A172 (cell line): Measurements from ENCODE around the gene SYT1. TPM values are rescaled to one million over a fixed set of nuclear protein-coding genes. Genes with fewer than 3 reads are reported as not detected.
"Not testable (repeated sequence)": the region's sequence is repeated elsewhere in the genome, so short reads cannot be mapped to it uniquely, and the experiment has no call there.

Source experiments
- DNase-seq: peaks from one replicate; pipeline ENCODE4 v3.0.0-alpha.2; 2015; ENCODE audit warnings: low spot score
- total RNA-seq: library from RNA; depleted of rRNA; stranded (reverse); fragments of >200 nt; shearing (Covaris generic); gene quantifications from 2 replicates; pipeline ENCODE4 v1.2.3, GENCODE V29; 2014; rRNA removed

The SYT1 gene
- 7.5 and 7.7 TPM in 2 replicates for total RNA-seq

DNA sequence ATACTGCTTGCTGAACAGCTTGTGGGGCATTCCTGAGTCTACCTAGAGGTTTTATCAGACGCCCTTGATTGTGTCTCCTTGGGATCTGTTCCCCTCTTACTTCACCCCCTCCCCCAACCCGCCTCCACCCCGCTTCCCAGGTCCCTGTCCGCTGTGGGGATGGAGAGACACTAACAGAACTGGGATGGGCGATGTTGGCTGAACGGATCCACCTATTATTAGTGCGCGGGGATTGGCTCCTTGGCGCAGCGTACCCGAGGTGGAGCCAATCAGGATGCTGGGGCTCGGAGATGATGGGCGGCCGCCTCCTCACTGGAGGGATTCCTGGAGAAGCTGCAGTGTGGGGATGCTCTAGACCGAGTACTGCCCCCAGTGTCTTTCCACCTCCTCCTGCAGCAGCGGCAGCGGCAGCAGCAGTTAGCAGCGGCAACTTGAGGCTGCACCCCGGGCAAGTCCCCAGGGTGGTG is at the start of gene SYT1:
TSS of gene SYT1 (plus strand) at position 372 of the 467 bp plus-strand sequence.
- DNase-seq, result peak; percentile 90

DNA sequence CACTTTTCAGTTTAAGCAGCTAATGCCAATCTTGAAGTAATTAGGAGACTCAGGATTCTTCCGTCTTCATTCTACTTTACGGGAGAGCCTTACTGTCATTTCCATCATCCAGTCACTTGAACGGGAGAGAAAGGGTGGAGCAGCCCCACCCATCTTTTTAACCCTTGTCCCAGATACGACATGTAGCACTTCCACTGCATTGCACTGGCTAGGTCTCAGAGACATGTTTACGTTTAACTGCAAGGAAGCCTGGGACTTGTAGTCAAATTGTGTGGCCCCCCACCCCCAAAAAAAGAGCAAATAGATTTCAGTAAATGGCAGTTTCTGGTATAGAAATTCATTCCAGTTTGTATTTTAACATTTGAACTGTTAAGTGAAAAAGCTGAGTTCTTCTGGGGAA is 46.1 kb upstream of the SYT1 start:
- no peak for DNase-seq

DNA sequence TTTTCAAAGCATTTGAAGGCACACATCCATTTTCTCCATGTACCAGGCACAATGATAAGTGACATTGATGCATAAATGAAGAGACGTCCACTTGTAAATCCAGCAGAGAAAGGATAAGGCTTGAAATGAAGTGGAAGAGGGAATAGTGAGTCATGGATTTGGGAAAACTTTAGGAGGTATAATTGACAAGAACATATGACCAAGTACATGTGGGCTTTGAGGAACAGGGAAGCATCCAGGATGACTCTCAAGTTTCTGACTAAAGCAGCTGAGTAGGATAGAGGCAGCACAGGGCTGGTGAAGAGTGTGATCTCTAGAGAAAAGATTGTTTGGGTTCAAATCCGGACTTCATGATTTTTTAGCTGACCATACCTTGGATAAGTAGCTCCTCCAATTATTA is 43.6 kb upstream of the SYT1 start:
- no peak for DNase-seq

DNA sequence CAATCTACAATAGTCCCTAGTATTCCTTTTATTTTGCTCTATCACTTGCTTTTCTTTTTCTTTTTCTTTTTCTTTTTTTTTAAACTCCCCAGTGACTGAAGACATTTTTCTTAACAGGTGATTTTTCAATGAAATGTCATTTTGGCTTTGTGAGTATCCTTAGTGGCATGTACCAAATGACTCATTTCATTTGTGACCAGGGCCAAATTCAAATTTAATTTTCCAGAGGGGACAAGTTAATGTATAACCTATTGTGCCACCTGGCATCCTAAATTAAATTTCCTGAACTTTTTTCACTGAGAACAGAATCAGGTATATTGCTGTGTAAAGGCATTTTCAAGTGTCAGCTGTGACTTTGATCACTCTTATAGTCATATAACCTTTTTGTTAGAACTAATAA is 39.7 kb upstream of the SYT1 start:
- DNase-seq, result no peak

DNA sequence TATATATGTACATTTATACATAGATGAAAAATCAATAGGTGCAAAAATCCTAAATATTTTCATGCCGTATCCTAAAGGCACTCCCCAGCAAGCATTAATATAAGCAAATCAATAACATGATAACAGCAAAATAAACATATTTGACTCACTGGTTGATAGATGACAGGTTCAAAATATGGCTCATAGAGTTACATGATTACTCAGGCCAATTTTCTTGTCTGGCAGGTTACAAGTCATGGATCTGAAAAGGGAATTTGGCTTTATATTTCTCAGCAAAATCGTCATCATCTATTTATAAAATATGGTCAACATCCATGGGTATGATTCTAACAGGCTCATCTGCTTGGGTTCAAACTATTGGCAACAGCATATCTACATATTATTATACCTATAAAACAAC is 34.9 kb upstream of the SYT1 start:
- no peak for DNase-seq

DNA sequence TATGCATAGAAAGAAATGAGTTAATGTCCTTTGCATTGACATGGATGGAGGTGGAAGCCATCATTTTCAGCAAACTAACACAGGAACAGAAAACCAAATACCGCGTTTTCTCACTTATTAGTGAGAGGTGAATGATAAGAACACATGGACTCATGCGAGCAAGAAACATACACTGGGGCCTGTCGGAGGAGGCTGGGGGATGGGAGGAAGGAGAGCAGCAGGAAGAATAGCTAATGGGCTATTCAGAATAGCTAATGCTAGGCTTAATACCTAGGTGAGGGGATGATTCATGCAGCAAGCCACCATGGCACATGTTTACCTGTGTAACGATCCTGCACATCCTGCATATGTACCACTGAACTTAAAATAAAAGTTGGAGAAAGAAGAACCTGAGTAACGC is 29.1 kb upstream of the SYT1 start:
- no peak for DNase-seq

DNA sequence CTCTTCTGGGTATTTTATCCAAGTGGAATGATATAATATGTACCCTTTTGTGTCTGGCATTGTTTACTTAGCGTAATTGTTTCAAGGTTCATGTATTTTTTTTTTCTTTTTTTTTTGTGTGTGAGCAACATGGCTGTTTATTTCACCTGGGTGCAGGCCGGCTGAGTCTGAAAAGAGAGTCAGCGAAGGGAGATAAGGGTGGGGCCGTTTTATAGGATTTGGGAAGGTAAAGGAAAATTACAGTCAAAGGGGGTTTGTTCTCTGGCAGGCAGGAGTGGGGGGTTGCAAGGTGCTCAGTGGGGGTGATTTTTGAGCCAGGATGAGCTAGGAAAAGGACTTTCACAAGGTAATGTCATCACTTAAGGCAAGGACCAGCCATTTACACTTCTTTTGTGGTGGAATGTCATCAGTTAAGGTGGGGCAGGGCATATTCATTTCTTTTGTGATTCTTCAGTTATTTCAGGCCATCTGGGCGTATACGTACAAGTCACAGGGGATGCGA is 24.0 kb upstream of the SYT1 start:
- not testable (repeated sequence) for DNase-seq

DNA sequence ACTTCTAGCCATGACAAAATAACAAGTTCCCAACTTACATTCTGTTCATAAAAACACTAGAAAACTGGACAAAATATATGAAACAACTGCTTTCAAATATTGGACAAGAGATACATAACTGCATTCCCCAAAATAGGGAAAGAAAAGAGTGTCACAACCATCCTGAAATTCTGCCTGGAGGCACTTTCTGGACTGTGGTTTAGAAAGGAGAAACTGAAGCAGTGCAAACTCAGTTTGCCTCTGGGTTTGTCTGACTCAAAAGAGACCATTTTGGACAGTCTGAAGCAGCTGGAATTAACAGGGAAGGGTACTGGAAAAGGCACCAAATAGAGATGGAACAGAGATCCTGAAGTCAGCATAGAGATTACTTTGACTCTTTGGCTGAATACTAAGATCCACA is 11.3 kb upstream of the SYT1 start:
- no peak for DNase-seq

DNA sequence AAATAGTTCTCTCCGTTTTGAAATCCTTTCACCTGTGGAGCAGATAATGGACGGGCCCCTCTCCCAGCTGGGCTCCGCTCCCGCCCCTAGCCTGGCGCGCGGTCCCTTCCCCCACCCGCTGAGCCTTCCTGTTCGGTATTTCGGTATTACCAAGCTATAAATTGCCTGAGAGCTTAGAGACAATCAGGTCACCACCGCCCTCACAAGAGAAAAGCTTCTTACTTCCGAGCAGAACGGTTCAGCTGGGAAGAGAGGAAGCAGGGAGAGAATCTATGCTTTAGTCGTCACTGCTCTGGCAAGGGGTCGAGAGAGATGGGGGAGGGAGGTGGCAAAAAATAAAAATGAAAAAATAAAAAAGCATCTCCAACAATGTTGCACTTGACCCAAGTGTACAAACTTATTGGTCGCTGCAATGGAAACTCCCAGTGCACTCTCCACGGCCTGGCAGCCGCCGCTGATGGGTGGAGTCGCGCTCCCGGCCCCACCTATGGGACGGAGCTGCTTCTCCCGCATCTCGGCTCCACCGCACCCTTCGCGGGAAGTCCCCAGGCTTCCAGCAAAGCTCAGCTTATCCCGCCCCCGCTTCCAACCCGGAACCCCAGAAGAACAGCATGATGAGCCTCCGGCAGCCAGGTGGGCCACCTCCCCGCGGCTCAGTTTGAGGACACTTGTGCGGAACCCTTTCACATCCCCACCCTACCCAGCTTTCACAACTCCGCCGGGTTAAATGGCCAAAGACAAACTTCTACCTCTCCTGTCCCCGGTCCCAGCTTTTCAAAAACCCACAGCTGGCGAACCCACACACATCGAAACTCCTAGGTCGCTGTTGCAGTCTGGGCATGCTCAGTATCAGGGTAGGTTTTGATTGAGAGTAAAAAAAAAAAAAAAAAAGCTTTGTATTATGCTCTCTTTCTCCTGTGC is 832 bp upstream of the SYT1 start:
- peak; percentile 65 for DNase-seq

DNA sequence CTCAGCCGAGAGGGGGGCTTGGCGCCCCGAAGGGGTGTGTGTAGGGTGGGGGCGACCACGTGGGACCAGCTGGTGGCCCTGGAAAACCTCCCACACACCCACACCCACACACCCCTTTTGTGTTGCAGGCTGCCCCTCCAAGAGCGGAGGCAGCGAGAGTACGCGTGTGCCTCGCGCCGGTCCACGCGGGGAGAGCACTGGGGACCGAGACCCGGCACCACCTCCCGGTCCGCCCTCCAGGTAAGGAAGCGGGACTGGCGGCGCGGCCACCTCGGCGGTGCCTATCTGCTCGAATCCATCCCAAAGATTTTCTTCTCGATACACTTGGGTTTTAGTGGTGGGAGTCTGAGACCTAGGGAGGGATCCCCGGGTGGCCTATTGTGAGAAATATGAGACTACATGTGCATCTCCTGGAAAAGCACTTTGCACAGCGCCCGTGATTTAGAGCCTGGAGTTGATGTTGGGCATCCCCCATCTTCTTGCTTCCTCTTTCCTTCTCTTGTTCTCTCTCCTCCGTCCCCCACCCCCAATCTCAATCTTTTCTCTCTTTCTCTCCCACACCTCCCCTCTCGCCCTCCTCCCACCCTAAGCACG is 393 bp downstream of the SYT1 start:
- DNase-seq, result no peak

DNA sequence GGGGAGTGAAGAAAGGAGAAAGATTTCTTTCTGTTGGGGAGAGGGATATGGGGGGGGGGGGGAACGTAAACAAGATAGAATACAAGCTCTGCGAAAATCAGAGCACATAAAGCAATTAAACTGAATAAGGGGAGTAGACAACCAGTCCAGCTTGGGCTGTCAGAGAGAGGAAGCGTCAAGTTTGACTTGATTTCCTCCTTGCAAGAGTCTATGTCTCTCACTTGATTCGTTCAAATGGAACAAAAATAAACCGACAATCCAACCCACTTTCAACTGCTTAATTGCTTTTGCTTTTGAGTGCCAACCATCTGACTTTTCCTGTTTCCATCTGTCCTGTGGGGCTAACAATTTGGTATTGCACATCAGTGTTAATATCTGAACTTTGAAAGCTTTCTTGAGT is 942 bp downstream of the SYT1 start:
- DNase-seq, result no peak

DNA sequence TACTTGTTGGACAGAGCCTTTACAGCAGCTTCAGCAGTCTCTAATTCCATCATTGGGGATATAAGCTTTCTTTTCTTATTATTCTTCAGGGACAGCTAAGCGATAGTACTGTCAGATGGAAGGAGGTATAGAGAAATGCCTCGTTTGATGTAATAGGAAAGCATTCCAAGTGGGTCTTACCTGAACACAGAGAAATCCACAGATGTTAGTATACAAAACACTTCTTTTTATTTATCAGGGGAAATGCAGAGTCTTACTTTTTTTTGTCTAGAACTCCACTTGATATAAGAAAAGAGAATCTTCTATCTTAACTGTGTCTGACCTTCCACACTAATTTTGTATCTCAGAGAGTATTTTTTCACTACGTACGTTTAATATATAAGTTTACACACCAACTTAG is 1.9 kb downstream of the SYT1 start:
- no peak for DNase-seq

DNA sequence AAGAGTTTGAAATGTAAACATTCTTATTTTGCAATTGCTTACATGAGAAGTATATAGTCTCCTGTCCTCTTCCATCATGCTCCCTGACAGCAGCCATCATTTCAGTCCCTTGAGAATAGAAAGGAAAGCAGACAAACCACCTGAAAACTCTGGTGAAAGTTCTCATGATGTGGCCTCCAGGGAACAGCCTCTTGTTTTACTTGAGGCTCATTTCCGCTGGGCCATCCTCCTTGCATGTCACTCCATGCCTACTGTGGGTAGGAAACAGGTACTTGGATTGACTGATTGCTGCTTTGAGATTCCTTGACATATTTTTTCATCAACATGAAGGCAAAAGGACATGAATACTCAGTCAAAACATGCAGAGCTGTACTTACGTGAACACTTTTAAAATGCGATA is 6.0 kb downstream of the SYT1 start:
- no peak for DNase-seq

DNA sequence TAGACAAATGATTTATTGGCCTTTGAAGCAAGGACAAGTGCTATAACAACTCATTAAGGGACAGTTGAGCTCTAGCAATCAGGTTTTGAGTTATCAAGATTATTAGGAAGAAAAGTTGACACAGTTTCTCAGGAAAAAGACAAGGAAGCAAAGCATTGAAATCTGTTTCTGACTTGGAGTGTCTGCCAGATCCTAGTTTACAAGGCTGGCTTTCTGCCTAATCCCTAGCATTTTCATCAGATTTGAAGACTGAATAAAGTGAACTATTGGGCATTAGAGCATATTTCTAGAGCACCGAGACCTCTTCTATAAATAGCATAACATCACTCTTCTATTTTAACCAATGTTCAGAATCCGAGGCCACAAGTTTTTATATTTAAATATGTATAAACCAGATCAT is 7.0 kb downstream of the SYT1 start:
- DNase-seq, result no peak

DNA sequence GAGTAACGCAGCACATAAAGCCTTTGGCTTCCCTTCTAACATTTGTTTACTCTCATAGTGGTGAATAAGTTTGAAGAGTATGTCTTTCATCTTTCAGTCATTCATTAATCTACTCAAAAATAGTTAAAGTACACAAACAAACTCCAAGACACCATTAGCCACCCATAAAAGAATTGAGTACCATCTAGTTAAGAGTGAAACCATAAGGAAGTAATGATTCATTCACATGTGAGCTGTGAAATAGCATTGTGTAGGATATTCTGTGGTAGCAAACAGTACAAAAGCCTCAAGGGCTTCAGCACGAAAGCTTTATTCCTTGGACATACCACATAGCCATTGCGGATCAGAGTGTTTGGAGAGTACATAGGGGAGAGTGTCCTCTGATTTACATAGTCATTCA is 13.9 kb downstream of the SYT1 start:
- DNase-seq, result no peak

DNA sequence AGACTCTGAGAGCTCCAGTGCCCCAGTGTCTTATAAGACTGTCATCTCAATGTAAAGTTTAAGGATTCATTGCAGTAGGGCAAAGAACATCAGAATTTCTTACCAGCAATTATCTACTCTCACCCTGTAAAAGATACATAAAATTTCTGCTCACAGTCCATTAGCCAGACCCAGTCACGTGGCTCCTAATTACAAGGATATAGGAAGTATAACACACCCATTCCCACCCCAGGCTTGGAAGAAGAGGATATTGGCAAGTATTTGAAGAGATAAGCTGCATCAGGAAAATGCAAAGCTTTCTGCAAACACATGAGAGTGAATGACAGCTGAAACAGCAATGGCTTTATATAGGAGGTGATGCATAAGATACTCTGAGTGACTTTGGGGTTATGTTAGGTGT is 14.3 kb downstream of the SYT1 start:
- DNase-seq, result no peak

DNA sequence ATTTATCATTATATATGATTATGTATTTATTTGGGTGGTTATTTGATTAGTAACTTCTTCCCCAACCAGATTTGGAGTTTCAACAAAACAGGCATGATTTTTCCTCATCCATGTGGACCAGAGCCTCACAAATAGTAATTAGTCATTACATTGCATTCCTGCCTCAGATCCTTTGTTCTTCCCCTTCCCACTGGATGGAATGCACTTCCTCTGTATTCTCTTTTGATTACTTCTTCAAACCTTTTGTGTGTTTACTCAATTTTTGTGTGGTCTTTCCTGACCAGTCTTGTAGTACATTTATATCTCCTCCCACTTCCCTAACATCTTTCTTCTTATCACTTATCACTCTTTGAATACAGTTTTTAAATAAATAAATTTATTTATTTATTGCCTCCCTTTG is 15.5 kb downstream of the SYT1 start:
- DNase-seq, result peak; percentile 37

DNA sequence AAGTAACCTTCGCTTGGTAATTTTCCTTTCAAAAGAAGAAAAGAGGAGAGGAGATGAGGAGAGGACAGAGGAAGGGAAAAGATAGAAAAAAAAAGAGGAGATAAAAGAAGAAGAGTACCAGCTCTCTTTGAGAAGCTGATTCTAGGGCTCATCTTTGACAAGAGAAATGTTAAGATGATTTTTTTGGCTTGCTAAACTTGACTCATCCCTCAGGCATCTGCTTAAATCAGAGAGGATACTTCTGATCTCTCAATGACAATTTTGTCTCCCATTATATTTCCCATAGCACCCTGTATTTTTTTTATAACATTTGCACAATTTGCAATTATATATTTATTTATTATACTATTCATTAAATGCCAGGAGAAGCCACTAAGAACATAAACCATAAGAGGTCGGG is 17.1 kb downstream of the SYT1 start:
- DNase-seq, result no peak

DNA sequence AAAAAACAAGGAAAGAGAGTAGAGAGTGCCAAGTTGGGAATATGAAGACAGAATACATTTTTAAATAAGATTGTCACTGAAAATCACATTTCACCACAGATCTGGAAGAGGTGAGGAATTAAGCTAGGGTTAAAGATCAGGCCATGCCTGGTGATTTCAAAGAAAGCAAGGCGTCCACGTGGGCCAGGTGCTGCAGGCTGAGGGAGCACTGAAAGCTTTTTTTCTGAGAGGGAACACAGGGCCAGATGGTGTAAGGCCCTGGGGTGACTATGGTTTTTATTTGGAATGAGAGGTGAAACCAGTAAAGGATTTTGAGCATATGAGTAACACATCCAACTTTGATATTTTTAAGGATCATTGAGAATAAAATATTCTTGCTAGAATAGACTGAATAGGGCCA is 20.9 kb downstream of the SYT1 start:
- no peak for DNase-seq

DNA sequence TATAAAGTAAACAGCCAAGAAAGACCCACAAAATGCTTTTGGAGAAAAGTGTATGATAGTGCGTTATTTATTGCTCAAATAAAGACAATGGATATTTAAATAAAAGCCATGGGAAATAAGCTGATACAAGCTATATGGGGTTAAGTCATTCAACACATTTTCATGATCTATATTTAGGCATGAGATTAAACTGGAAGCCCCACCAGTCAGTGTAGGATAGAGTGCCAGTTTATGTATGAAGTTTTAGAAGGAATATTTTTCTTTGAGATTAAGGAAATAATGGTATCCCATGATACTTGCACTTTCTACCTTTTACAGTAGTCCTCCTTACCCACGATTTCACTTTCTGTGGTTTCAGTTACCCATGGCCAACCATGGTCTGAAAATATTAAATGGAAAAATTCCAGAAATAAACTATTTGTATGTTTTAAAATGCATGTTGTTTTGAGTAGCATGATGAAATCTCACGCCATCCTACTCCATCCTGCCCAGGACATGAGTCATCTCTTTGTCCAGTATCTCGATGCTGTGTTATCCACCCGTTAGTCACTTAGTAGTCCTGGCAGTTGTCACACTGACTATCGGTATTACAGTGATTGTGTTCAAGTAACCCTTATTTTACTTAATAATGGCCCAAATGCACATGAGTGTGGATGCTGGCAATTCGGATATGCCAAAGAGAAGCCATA is 22.3 kb downstream of the SYT1 start:
- peak; percentile 75 for DNase-seq

DNA sequence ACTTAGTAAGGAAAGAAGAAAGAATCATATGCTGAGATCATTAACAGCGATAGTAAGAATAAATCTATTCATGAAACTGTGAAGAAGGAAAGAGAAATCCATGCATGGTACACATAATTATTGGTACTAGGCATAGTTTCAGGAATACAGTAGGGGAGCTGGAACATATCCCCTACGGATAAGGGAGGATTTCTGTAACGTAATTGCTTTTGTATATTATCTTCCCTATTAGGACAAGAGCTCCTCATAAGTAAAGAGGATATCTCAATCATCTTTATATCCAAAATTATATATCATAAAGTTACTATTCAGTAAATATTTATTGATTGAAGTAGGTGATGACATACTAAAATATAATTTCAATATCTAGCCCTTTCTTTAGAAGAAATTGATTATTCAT is 22.9 kb downstream of the SYT1 start:
- DNase-seq, result no peak

DNA sequence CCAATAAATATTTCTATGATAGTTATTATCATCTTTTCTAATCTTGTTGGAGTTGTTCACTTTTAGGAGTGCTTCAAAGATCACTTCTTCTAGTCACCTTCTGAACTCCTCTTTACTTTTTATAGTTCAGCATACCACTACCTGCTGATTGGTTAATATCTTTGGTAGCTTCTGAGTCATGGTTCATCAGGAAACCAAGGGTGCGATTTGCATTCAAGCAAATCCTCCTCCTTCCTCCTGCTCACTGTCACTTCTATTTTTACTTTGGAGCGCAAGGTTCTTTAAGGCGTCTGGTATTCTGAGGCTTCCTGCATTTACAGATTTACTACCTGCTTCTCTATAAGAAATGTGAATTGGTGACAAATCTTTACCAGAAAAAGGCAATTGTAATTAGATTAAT is 24.0 kb downstream of the SYT1 start:
- peak; percentile 64 for DNase-seq
